CD4-positive, alpha-beta memory T cell (primary cell): ENCODE data around the gene SMOC1. TPM values are rescaled to one million over a fixed set of nuclear protein-coding genes. Genes with fewer than 3 reads are reported as not detected.

Source experiments
- CTCF ChIA-PET: fragments of 350-600 bp; sonication (Branson Sonifier 250); formaldehyde crosslinking; loops from one replicate; lab custom pipeline; 2021; ENCODE audit warnings: inconsistent platforms; ENCODE audit not compliant: partially characterized antibody; lab: Charles Lee
- POLR2A ChIA-PET: fragments of 350-600 bp; sonication (Branson Sonifier 250); formaldehyde crosslinking; loops from one replicate; lab custom pipeline; 2021; ENCODE audit not compliant: partially characterized antibody; lab: Charles Lee
- DNase-seq, 5 donors: peaks; one replicate each; pipeline versions ENCODE4 v3.0.0 to v3.0.0-alpha.2; 2020 to 2022; ENCODE audit warnings: mixed read lengths in 1 of 5
- H3K27ac ChIP-seq: one replicate; pipeline ENCODE4 v1.7.0; 2013; ENCODE audit warnings: low read depth, low read length
- H3K27me3 ChIP-seq: 2 replicates; pipeline ENCODE4 v1.7.0; 2013; ENCODE audit warnings: mild to moderate bottlenecking, low read length, moderate library complexity; ENCODE audit not compliant: insufficient read depth
- H3K36me3 ChIP-seq: 2 replicates; pipeline ENCODE4 v1.7.0; 2013; ENCODE audit warnings: mild to moderate bottlenecking, low read length, moderate library complexity; ENCODE audit not compliant: insufficient read depth
- H3K4me1 ChIP-seq: 2 replicates; pipeline ENCODE4 v1.7.0; 2013; ENCODE audit warnings: mild to moderate bottlenecking, low read length, moderate library complexity; ENCODE audit not compliant: insufficient read depth
- H3K4me3 ChIP-seq, 2 donors: one replicate each; pipeline ENCODE4 v1.7.0; 2013; ENCODE audit warnings: low read length in 2 of 2, mild to moderate bottlenecking in 1 of 2
- H3K9me3 ChIP-seq, 2 donors: one replicate each; pipeline ENCODE4 v1.7.0; 2013; ENCODE audit warnings: low read length in 2 of 2, control low read depth in 1 of 2; ENCODE audit not compliant: control insufficient read depth in 1 of 2
- H3K27ac Mint-ChIP-seq, 7 donors: one replicate each; pipeline ENCODE4 v1.8.0; 2020 to 2021; ENCODE audit warnings: mixed read lengths in 7 of 7, mild to moderate bottlenecking in 6 of 7, inconsistent platforms in 3 of 7, moderate library complexity in 3 of 7
- H3K27me3 Mint-ChIP-seq, 2 donors: one replicate each; pipeline ENCODE4 v1.8.0; 2020 to 2021; ENCODE audit warnings: mixed read lengths in 2 of 2
- H3K36me3 Mint-ChIP-seq, 2 donors: one replicate each; pipeline ENCODE4 v1.8.0; 2020 to 2021; ENCODE audit warnings: mixed read lengths in 2 of 2, inconsistent platforms in 1 of 2, mild to moderate bottlenecking in 1 of 2
- H3K4me1 Mint-ChIP-seq, 4 donors: one replicate each; pipeline ENCODE4 v1.8.0; 2020 to 2021; ENCODE audit warnings: mixed read lengths in 4 of 4, mild to moderate bottlenecking in 1 of 4
- H3K4me3 Mint-ChIP-seq, 8 donors: one replicate each; pipeline ENCODE4 v1.8.0; 2020 to 2021; ENCODE audit warnings: mixed read lengths in 8 of 8, mild to moderate bottlenecking in 7 of 8, moderate library complexity in 6 of 8, inconsistent platforms in 3 of 8
- H3K9me3 Mint-ChIP-seq, 8 donors: one replicate each; pipeline ENCODE4 v1.8.0; 2020 to 2021; ENCODE audit warnings: mixed read lengths in 8 of 8, mild to moderate bottlenecking in 5 of 8, inconsistent platforms in 3 of 8, moderate library complexity in 1 of 8
- intact Hi-C: fragments of 100-400 bp; cut with micrococcal nuclease; formaldehyde crosslinking; loops from one replicate; pipeline ENCODE4 v1.15.1; 2023
- polyA plus RNA-seq, 2 donors: library from polyadenylated mRNA; unstranded; fragments of 300-500 nt; fragmentation: Illumina TruSeq; gene quantifications; one replicate each; pipeline ENCODE4 v1.2.3, GENCODE V29; 2021
- total RNA-seq, 2 experiments: library from RNA; stranded (reverse); gene quantifications; one replicate each; pipeline ENCODE4 v1.2.3, GENCODE V29; 2021

Gene SMOC1
- total and polyA plus RNA-seq, 4 experiments from 2014 or later, result not detected

DNA sequence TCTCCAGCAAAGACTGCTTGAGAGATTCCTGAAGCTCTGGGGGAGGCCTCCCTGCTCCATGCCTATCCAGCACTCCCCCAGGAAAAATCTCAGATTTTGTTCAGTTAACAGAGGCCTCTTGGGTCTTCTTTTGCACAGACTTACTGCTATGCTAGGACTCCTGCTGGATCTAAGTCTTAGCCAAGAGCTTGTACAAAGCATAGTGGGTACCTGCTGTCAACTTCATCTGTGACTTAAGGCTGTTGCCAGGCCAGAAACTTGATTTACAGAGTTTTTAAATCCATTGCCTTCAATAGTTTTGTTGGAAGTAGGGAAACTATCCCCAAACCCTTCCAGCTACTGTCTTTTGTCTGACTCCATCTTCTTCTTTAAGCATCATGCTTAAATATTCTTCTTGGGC lies 140.5 kb downstream of the SMOC1 start:
- Histone ChIP-seq H3K4me1 (no peaks in the 10 kb centered on the region), H3K36me3 (no peaks in the 10 kb centered on the region), H3K27me3 (no peaks in the 10 kb centered on the region), H3K9me3 (no peaks in the 10 kb centered on the region), H3K27ac (no peak overlapping the region), H3K4me3 (no peak overlapping the region)
- DNase-seq, result no peak
- no peak overlapping the region for H3K4me3 Mint-ChIP-seq
- no peaks in the 10 kb centered on the region for H3K9me3 Mint-ChIP-seq
- H3K27me3 Mint-ChIP-seq, result peaks cover 7 to 12% of the 10 kb centered on the region in 2 donors
- ChIA-PET CTCF (interaction anchor here (1.3 kb wide), 1 partner anchor 9 kb away, joined by 5 read pairs; no protein-coding TSS in a partner anchor), POLR2A (no interaction called here)
- H3K36me3 Mint-ChIP-seq, result no peaks in the 10 kb centered on the region
- peaks cover 0 to 6% (median 4%) of the 10 kb centered on the region in 4 donors for H3K4me1 Mint-ChIP-seq
- no peak overlapping the region for H3K27ac Mint-ChIP-seq
- intact Hi-C loops, result loop anchor here (10.0 kb wide), 1 partner anchor 285 kb away; no protein-coding TSS in a partner anchor

GRCh38 chr14:70020352-70021170 lies 141.3 kb downstream of the SMOC1 start:
- no peak for DNase-seq
- CTCF ChIA-PET, result no interaction called here
- Histone ChIP-seq H3K27me3 (no peaks in the 10 kb centered on the region), H3K4me1 (no peaks in the 10 kb centered on the region), H3K4me3 (no peak overlapping the region), H3K9me3 (no peaks in the 10 kb centered on the region), H3K36me3 (no peaks in the 10 kb centered on the region), H3K27ac (no peak overlapping the region)
- H3K9me3 Mint-ChIP-seq, result no peaks in the 10 kb centered on the region
- intact Hi-C loops, result loop anchor here (10.0 kb wide), 1 partner anchor 286 kb away; no protein-coding TSS in a partner anchor
- POLR2A ChIA-PET, result no interaction called here
- peaks cover 0 to 6% (median 4%) of the 10 kb centered on the region in 4 donors for H3K4me1 Mint-ChIP-seq
- no peak overlapping the region for H3K4me3 Mint-ChIP-seq
- H3K27ac Mint-ChIP-seq, result no peak overlapping the region
- no peaks in the 10 kb centered on the region for H3K36me3 Mint-ChIP-seq
- peaks cover 3 to 8% of the 10 kb centered on the region in 2 donors for H3K27me3 Mint-ChIP-seq

GRCh38 chr14:70021548-70022220 lies 142.5 kb downstream of the SMOC1 start:
- H3K4me3 Mint-ChIP-seq, result no peak overlapping the region
- CTCF ChIA-PET, result no interaction called here
- Histone ChIP-seq H3K27ac (no peak overlapping the region), H3K36me3 (no peaks in the 10 kb centered on the region), H3K27me3 (no peaks in the 10 kb centered on the region), H3K4me3 (no peak overlapping the region), H3K4me1 (no peaks in the 10 kb centered on the region), H3K9me3 (no peaks in the 10 kb centered on the region)
- H3K27me3 Mint-ChIP-seq, result peaks cover 3 to 8% of the 10 kb centered on the region in 2 donors
- no peak for DNase-seq
- no peak overlapping the region for H3K27ac Mint-ChIP-seq
- H3K4me1 Mint-ChIP-seq, result peaks cover 0 to 6% (median 4%) of the 10 kb centered on the region in 4 donors
- no peaks in the 10 kb centered on the region for H3K36me3 Mint-ChIP-seq
- intact Hi-C loops, result loop anchor here (10.0 kb wide), 1 partner anchor 287 kb away; no protein-coding TSS in a partner anchor
- no peaks in the 10 kb centered on the region for H3K9me3 Mint-ChIP-seq
- POLR2A ChIA-PET, result no interaction called here

GRCh38 chr14:70022771-70023445 lies 143.7 kb downstream of the SMOC1 start:
- Histone ChIP-seq H3K27me3 (no peaks in the 10 kb centered on the region), H3K4me3 (no peak overlapping the region), H3K4me1 (no peaks in the 10 kb centered on the region), H3K9me3 (no peaks in the 10 kb centered on the region), H3K36me3 (no peaks in the 10 kb centered on the region), H3K27ac (no peak overlapping the region)
- CTCF ChIA-PET, result no interaction called here
- H3K4me3 Mint-ChIP-seq, result no peak overlapping the region
- H3K9me3 Mint-ChIP-seq, result no peaks in the 10 kb centered on the region
- no peak overlapping the region for H3K27ac Mint-ChIP-seq
- POLR2A ChIA-PET, result no interaction called here
- no peak for DNase-seq
- H3K4me1 Mint-ChIP-seq, result peaks cover 0 to 5% (median 3%) of the 10 kb centered on the region in 4 donors
- intact Hi-C loops, result loop anchor here (10.0 kb wide), 1 partner anchor 288 kb away; no protein-coding TSS in a partner anchor
- H3K27me3 Mint-ChIP-seq, result peaks cover 3 to 7% of the 10 kb centered on the region in 2 donors
- no peaks in the 10 kb centered on the region for H3K36me3 Mint-ChIP-seq

- Mint-ChIP-seq H3K9me3 (no peaks in the 10 kb centered on the region), H3K27me3 (peaks cover 5 to 8% of the 10 kb centered on the region in 2 donors), H3K4me3 (no peak overlapping the region), H3K36me3 (no peaks in the 10 kb centered on the region), H3K27ac (no peak overlapping the region), H3K4me1 (peaks cover 0 to 4% (median 4%) of the 10 kb centered on the region in 4 donors)
- intact Hi-C loops, result loop anchor here (10.0 kb wide), 1 partner anchor 289 kb away; no protein-coding TSS in a partner anchor
- Histone ChIP-seq H3K4me3 (no peak overlapping the region), H3K36me3 (no peaks in the 10 kb centered on the region), H3K27me3 (no peaks in the 10 kb centered on the region), H3K4me1 (no peaks in the 10 kb centered on the region), H3K9me3 (no peaks in the 10 kb centered on the region), H3K27ac (no peak overlapping the region)
- POLR2A ChIA-PET, result no interaction called here
- DNase-seq, result no peak
- CTCF ChIA-PET, result no interaction called here
These were observed 144.7 kb downstream of the SMOC1 start for GRCh38 chr14:70023871-70024270.

DNA sequence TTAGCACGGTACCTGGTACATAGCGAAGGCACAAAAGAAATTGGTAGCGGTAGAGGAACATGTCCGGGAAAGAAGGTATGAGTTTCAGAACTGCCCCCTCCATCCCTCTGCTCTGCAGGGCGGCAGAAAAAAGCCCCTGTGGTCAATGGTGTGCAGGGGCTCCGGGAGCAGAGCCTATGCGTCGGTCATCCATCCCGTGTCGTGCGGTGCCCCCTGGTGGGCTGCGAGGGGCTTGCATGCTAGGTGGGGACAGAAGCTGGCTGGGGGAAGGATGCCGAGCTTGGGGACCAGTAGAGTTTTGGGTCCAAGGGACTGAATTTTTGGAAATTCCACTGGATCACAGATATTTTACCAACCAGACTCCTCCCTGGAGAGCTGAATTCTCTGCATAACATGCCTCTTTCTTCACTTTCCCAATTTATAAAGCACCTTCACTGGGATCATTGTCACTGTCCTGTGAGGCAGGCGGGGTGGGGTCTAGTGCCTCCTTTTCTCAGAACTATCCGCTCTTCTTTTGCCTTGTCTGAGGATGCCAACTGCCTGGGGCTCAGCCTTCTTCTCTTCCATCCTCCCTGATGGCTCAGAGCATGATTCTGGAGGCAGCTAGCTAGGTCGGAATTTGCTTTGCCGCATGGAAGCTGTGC lies 148.7 kb downstream of the SMOC1 start:
- no peaks in the 10 kb centered on the region for H3K9me3 ChIP-seq
- H3K4me1 ChIP-seq, result no peaks in the 10 kb centered on the region
- no peak overlapping the region for H3K4me3 ChIP-seq
- ChIA-PET CTCF (interaction anchor here (0.9 to 3.6 kb wide), 7 partner anchors 9 to 454 kb away, joined by 3 to 35 read pairs (median 4); no protein-coding TSS in a partner anchor), POLR2A (no interaction called here)
- Mint-ChIP-seq H3K36me3 (no peaks in the 10 kb centered on the region), H3K27me3 (peaks cover 2 to 15% of the 10 kb centered on the region in 2 donors), H3K9me3 (no peaks in the 10 kb centered on the region), H3K4me3 (no peak overlapping the region), H3K27ac (no peak overlapping the region), H3K4me1 (peaks cover 0 to 4% (median under 1%) of the 10 kb centered on the region in 4 donors)
- H3K36me3 ChIP-seq, result no peaks in the 10 kb centered on the region
- peak in 4 of 5 donors; percentile 14 to 47 (median 22) for DNase-seq
- no peaks in the 10 kb centered on the region for H3K27me3 ChIP-seq
- H3K27ac ChIP-seq, result no peak overlapping the region
- intact Hi-C loops, result loop anchor here (5.0 to 10.0 kb wide), 2 partner anchors 293 to 426 kb away; no protein-coding TSS in a partner anchor
